T-helper 17 cell (primary cell): Measurements from ENCODE around the gene ASGR1. TPM values are rescaled to one million over a fixed set of nuclear protein-coding genes. Genes with fewer than 3 reads are reported as not detected.
A peak's percentile ranks its signal among the peaks of the same experiment; 100 is the strongest.
"Not testable (repeated sequence)": the region's sequence is repeated elsewhere in the genome, so short reads cannot be mapped to it uniquely, and the experiment has no call there.

Experiments
- ATAC-seq: fragments of 150-1000 bp; cut with Tn5 transposase; 2 replicates; pipeline ENCODE4 v1.10.0; 2021; ENCODE audit warnings: mild to moderate bottlenecking, moderate library complexity
- DNase-seq, 3 donors: peaks; one replicate each; pipeline versions ENCODE4 v3.0.0 to v3.0.0-alpha.2; 2020 to 2021
- H3K9me3 ChIP-seq: one replicate; pipeline ENCODE4 v1.7.0; 2013; ENCODE audit warnings: low read length, mild to moderate bottlenecking; ENCODE audit not compliant: control insufficient read depth, poor library complexity, severe bottlenecking
- H3K27ac Mint-ChIP-seq: one replicate; pipeline ENCODE4 v1.8.0; 2022; ENCODE audit warnings: mild to moderate bottlenecking, moderate library complexity, mixed read lengths
- H3K27me3 Mint-ChIP-seq: one replicate; pipeline ENCODE4 v1.8.0; 2022; ENCODE audit warnings: mixed read lengths
- H3K36me3 Mint-ChIP-seq: one replicate; pipeline ENCODE4 v1.8.0; 2022; ENCODE audit warnings: low read depth, mixed read lengths
- H3K4me1 Mint-ChIP-seq: one replicate; pipeline ENCODE4 v1.8.0; 2022; ENCODE audit warnings: mild to moderate bottlenecking, mixed read lengths
- H3K4me3 Mint-ChIP-seq: one replicate; pipeline ENCODE4 v1.8.0; 2022; ENCODE audit warnings: mild to moderate bottlenecking, moderate library complexity, mixed read lengths
- total RNA-seq, 4 donors: library from RNA in 2 of 4; stranded (reverse) in 2 of 4; gene quantifications; one replicate each; pipeline ENCODE4 v1.2.3 and lab custom pipeline; 2022 to 2026

ASGR1 gene
- total RNA-seq, 2 donors from 2014 or later: 0.42 to 0.92 TPM

DNA sequence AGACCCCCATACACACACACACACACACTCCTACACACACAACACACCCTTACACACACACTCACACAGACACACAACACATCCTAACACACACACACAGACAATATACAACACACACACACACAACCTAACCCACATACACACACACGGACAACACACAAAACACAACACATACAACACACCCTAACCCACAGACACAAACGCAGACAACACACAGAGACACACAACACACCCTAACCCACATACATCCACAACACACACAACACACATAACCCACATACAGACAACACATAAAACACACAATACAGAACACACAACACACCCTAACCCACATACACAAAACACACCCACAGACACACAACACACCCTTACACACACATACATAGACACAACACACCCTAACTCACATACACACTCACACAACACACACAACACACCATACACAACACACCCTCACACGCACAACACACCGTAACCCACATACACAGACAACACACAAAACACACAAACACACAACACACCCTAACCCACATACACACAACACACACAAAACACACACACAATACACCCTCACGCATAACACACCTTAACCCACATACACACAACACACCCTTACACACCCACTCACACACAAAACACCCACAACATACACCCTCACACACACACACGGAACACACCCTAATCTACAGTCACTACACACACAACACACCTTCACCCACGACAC lies 4.4 kb downstream of the ASGR1 start:
- Mint-ChIP-seq H3K27ac (no peak overlapping the region), H3K4me3 (no peak overlapping the region), H3K4me1 (peaks cover 9% of the 10 kb centered on the region), H3K27me3 (peaks cover 11% of the 10 kb centered on the region), H3K36me3 (no peaks in the 10 kb centered on the region)
- H3K9me3 ChIP-seq: no peaks in the 10 kb centered on the region
- ATAC-seq (no peak), DNase-seq (no peak)

DNA sequence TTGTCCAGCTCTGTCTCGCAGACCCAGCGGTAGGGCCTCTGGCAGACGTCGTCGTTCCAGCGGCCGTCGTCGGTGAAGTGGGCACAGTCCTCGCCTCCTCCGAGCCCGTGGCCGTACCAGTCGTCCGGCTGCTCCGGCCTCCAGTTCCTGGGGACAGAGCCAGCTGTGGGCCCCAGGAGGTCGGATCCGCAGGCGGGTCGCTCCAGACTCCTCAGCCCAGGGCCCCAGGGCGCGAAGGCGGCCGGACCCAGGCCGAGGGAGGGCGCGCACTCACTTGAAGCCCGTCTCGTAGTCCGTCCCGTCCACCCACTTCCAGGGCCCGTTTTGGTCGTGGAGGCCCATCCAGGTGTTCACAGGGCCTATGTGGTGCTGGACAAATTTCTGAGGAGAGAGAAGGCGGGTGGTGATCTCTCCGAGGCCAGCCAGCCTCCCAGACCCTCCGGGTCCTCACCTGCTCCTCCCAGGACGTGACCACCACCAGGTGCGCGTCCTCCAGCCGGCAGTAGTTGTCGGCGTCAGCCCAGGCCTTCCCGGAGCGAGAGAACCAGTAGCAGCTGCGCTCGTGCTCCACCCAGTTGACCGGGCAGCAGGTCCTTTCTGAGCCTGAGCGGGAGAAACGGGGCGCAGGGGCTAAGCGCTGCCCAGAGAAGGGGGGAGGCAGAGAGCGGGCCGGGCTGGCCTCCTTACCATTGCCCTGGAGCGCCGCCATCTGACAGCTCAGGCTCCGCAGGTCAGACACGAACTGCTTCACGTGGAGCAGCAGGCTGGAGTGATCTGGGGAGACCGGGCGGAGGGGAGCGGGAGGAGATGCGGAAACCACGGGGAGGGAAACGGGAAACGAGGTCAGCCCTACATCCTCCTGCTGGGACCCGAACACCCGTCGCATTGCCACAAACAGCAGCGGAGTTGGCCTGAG lies 5.2 kb downstream of the ASGR1 start:
- H3K4me1 Mint-ChIP-seq: peaks cover 9% of the 10 kb centered on the region
- no peak overlapping the region for H3K4me3 Mint-ChIP-seq

DNA sequence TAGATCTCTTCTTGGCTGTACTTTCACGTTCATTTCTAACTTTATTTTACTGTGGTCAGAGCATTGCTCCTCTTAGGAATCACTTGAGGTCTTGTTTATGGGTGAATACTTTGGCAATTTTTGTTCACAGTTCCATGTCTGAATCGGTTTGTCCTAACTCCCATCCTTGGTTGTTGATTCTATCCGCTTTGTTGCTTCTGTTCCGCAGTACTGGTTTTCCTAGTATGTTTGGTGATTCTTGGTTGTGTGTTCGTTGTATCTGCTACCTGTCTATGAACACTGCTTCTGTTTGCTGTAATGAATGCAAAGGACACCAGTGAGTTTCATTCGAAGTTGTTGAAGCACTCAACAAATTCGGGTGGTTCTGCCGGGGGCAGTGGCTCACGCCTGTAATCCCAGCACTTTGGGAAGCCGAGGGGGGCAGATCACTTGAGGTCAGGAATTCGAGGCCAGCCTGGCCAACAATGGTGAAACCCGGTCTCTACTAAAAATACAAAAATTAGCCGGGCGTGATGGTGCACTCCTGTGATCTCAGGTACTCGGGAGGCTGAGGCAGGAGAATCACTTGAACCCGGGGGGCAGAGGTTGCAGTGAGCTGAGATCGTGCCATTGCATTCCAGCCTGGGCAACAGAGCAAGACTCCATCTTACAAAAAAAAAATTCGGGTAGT lies 6.5 kb downstream of the ASGR1 start:
- not testable (repeated sequence) for H3K27ac Mint-ChIP-seq, H3K4me3 Mint-ChIP-seq, H3K36me3 Mint-ChIP-seq, DNase-seq, H3K9me3 ChIP-seq, ATAC-seq, H3K4me1 Mint-ChIP-seq, H3K27me3 Mint-ChIP-seq

More for the DNA sequence above, 5.2 kb downstream of the ASGR1 start:
- DNase-seq (peak; percentile 33 to 42 (median 38)), ATAC-seq (peak; percentile 80)
- H3K9me3 ChIP-seq: no peaks in the 10 kb centered on the region
- Mint-ChIP-seq H3K36me3 (no peaks in the 10 kb centered on the region), H3K27ac (no peak overlapping the region), H3K27me3 (peaks cover 11% of the 10 kb centered on the region)

DNA sequence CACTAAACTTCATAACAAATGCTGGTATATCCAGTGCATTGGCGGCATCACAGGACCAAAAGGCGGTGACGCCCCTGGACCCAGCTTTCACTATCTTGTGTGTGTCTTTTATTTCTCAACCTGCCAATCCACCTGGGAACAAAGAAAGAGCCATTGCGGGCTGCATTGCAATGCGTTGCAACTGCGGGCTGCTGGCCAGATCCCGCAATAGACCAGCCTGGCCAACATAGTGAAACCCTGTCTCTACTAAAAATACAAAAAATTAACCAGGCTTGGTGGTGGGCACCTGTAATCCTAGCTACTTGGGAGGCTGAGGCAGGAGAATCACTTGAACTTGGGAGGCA lies 9.6 kb downstream of the ASGR1 start:
- not testable (repeated sequence) for H3K27ac Mint-ChIP-seq, DNase-seq, H3K4me1 Mint-ChIP-seq, H3K36me3 Mint-ChIP-seq, H3K9me3 ChIP-seq, H3K4me3 Mint-ChIP-seq, ATAC-seq
- H3K27me3 Mint-ChIP-seq: peaks cover 12% of the 10 kb centered on the region

DNA sequence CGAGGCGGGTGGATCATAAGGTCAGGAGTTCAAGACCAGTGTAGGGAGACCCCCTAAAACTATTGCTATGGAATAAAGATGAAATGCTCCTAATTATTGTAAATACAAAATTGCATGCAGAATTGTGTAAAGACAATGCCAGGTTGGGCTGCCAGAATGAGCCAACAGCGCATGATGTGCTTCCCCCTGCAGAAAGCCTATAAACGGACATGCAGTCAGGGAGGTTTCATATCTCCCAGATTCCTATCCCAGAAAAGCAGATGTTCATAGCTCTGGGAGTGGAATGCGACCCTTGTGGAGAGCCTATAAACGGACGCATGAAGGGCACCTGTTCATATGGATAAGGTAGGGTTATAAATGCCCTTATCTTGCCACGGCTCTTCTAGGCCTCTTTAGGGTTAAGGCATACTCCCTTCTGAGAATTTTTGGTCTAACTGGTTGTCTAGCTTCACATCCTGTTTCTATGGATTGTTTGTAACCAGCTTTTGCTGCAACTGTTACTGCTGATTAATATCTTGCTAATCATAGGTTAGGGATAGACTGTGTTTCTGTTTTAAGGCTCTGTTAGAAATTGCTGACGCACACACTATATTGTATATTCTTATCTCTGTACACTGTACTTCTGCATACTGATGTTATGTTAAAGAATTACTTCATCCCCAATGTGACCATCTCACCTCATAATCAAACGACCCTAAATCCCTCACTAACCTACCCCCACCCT lies 10.2 kb downstream of the ASGR1 start:
- H3K27ac Mint-ChIP-seq, H3K9me3 ChIP-seq, DNase-seq, ATAC-seq, H3K4me1 Mint-ChIP-seq, H3K36me3 Mint-ChIP-seq, H3K4me3 Mint-ChIP-seq: not testable (repeated sequence)
- H3K27me3 Mint-ChIP-seq: peaks cover 14% of the 10 kb centered on the region

DNA sequence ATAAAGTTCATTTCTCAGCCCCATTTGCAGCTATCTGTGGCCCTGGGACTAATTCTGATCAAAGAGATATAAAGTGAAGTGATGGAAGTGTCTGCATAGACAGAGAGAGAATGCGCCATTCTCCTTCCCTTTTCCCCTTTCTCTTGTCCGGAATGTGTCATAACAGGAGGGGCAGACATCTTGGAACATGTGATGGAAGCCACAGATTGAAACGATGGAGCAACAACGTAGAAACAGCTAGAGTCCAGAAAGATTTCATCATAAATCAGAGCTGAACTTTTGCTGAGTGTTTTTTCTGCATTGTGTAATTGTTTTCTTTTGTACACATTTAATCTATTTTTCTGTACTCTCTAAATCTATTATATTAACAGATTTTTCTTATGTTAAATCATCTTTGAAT lies 11.3 kb downstream of the ASGR1 start:
- ATAC-seq: no peak
- H3K27ac Mint-ChIP-seq: no peak overlapping the region
- H3K4me1 Mint-ChIP-seq: peaks cover 2% of the 10 kb centered on the region
- H3K36me3 Mint-ChIP-seq: peaks cover 3% of the 10 kb centered on the region
- no peak for DNase-seq
- H3K9me3 ChIP-seq: no peaks in the 10 kb centered on the region
- no peak overlapping the region for H3K4me3 Mint-ChIP-seq
- peaks cover 17% of the 10 kb centered on the region for H3K27me3 Mint-ChIP-seq

DNA sequence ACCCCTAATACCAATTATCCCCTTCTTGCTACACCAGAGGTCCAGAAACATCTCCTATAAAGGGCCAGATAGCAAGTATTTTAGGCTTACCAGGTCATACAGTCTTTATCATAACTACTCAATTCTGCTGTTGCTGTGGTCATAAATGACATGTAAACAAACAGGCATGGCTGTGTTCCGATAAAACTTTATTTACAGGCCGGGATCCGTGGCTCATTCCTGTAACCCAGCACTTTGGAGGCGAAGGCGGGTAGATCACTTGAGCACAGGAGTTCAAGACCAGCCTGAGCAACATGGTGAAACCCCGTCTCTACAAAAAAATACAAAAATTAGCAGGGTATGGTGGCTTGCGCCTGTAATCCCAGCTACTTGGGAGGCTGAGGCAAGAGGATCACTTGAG lies 12.3 kb downstream of the ASGR1 start:
- H3K36me3 Mint-ChIP-seq: peaks cover 3% of the 10 kb centered on the region
- ATAC-seq (no peak), DNase-seq (no peak)
- no peak overlapping the region for H3K27ac Mint-ChIP-seq
- no peaks in the 10 kb centered on the region for H3K9me3 ChIP-seq
- H3K4me1 Mint-ChIP-seq: peaks cover 4% of the 10 kb centered on the region
- H3K27me3 Mint-ChIP-seq: peaks cover 21% of the 10 kb centered on the region
- no peak overlapping the region for H3K4me3 Mint-ChIP-seq

DNA sequence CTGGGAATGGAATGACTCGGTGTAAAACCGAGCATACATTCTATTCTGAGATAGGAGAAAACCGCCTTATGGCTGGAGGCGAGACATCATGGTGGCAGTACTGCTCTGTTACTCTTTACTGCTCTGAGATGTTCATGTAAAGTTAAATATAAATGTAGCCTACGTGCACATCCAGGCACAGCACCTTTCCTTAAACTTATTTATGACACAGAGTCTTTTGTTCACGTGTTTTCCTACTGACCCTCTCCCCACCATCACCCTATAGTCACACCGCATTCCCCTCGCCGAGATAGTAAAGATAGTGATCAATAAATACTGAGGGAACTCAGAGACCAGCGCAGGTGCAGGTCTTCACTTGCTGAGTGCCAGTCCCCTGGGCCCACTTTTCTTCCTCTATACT lies 19.6 kb downstream of the ASGR1 start:
- not testable (repeated sequence) for ATAC-seq

DNA sequence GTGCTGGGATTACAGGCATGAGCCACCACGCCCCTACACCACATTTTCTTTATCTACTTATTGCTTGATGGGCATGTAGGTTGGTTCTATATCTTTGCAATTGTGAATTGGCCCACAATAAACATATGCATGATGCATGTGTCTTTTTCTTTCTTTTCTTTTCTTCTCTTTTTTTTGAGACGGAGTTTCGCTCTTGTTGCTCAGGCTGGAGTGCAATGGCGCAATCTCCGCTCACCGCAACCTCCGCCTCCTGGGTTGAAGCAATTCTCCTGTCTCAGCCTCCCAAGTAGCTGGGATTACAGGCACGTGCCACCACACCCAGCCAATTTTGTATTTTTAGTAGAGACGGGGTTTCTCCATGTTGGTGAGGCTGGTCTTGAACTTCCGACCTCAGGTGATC lies 20.7 kb downstream of the ASGR1 start:
- not testable (repeated sequence) for H3K27ac Mint-ChIP-seq

More for the DNA sequence above, 19.6 kb downstream of the ASGR1 start:
- H3K9me3 ChIP-seq, H3K4me1 Mint-ChIP-seq, DNase-seq, H3K4me3 Mint-ChIP-seq, H3K36me3 Mint-ChIP-seq, H3K27ac Mint-ChIP-seq: not testable (repeated sequence)
- peaks cover 45% of the 10 kb centered on the region for H3K27me3 Mint-ChIP-seq

DNA sequence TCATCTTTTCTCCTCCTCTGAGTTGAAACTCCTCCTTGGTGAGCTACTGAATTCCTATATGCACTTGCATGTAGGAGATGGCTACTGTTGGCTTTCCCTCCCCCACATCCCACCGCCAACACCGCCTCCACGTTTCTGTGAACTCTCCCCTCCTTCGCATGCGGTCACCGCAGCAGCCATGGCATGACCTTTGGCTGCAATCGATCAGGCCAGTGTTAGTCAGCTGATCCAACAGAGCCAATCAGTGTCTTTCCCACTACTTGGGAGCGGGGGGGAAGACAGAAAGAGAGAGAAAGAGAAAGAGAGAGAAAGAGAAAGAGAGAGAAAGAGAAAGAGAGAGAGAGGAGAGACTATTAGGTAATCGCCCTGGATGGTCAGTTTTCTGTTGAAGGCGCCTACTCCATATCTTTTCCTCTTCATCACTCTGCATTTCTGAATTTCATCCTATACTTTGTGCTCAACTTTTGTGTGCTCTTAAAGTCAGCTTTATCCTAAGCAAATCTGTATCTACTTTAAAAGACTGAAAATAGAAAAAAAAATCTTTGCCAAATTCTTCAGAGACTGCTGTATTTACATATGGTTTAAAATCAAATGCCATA lies 22.7 kb downstream of the ASGR1 start:
- peaks cover 49% of the 10 kb centered on the region for H3K27me3 Mint-ChIP-seq
- no peak overlapping the region for H3K4me3 Mint-ChIP-seq
- no peaks in the 10 kb centered on the region for H3K9me3 ChIP-seq
- no peak overlapping the region for H3K27ac Mint-ChIP-seq
- H3K4me1 Mint-ChIP-seq: no peaks in the 10 kb centered on the region
- no peaks in the 10 kb centered on the region for H3K36me3 Mint-ChIP-seq
- DNase-seq (no peak), ATAC-seq (no peak)

More for the DNA sequence above, 20.7 kb downstream of the ASGR1 start:
- H3K36me3 Mint-ChIP-seq, ATAC-seq, H3K4me1 Mint-ChIP-seq, H3K9me3 ChIP-seq, DNase-seq: not testable (repeated sequence)
- Mint-ChIP-seq H3K27me3 (peaks cover 52% of the 10 kb centered on the region), H3K4me3 (peak overlapping the region; percentile 41)

DNA sequence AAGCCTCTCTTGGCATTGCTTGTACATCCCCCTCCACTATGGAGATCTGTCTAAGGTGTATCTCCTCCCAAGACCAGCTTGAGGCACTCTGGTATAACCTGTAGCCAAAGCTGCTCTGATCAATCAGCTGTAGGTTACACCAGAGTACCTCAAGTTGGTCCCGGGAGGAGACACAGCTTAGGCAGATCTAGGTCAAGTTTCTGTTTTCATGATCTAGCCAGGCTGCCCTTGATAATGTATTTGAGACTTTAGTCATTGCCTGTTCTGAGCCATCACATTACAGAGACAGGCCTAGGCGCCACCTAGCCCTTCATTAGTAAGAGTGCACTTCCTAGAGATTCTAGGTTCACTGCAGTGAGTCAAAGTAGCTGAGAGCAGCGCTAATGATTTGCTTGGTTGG lies 31.4 kb downstream of the ASGR1 start:
- peak; percentile 94 for ATAC-seq
- peaks cover 6% of the 10 kb centered on the region for H3K27me3 Mint-ChIP-seq
- no peaks in the 10 kb centered on the region for H3K36me3 Mint-ChIP-seq
- peak overlapping the region; percentile 81 for H3K27ac Mint-ChIP-seq
- H3K9me3 ChIP-seq: no peaks in the 10 kb centered on the region
- peak in 1 of 3 donors; percentile 20 for DNase-seq
- no peak overlapping the region for H3K4me3 Mint-ChIP-seq
- H3K4me1 Mint-ChIP-seq: peaks cover 5% of the 10 kb centered on the region

DNA sequence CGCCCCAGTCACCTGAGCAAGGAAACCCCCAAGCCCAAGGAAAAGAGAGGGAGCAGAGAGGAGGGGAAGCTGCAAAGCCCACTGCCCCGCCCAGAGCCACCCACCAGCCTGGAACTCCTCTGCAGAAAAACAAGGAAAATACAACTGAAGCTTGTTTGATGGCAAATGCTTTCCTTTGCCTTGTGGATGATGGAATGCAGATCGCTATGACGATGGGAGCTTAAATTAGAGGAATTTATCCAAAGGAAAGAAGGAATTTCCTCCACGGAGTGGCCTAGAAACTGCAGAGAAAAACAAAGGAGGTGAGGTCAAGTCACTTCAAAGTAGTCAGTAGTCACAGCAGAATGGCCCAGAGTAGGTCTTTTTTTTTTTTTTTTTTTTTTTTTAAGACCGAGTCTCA lies 33.1 kb downstream of the ASGR1 start:
- Mint-ChIP-seq H3K4me3 (no peak overlapping the region), H3K27me3 (peaks cover 11% of the 10 kb centered on the region), H3K4me1 (peaks cover 5% of the 10 kb centered on the region), H3K27ac (no peak overlapping the region), H3K36me3 (no peaks in the 10 kb centered on the region)
- DNase-seq (no peak), ATAC-seq (no peak)
- H3K9me3 ChIP-seq: no peaks in the 10 kb centered on the region
